ENCODE data around the gene DMD.

DNA sequence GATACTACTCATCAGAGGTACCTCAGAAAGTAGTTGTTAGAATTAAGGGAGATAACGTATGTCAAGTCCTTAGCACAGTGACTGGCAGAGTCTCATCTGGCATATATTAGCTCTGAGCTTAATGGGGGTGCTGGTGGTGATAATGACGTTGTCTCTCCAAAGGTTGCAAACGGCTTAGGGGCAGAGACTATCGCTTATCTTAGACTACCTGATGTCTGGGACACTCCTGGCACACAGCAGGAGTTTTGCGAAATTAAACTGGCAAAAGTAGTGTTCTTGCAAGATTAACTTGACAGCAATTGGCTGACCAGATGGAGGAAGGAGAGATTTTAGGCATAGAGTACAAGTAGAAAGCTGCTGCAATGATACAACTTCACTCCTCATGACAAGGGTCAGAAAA is 1839.4 kb downstream of the DMD start:
- TF ChIP-seq CTCF (conservative IDR thresholded peaks at IDR 0.05; ENCODE audit: low read length), result no peak
- TF ChIP-seq EZH2phosphoT487 (IDR thresholded peaks at IDR 0.05; ENCODE audit: borderline replicate concordance), result no peak
